K562 (cell line): ENCODE data around the gene TRIO. TPM values are rescaled to one million over a fixed set of nuclear protein-coding genes. Genes with fewer than 3 reads are reported as not detected.

Experiments used
- ATAC-seq: fragments of 200-7000 bp; cut with Tn5 transposase; 3 replicates; pipeline ENCODE4 v1.9.1; 2020; ENCODE audit warnings: moderate library complexity
- BruUV-seq: library from RNA; stranded (reverse); fragments of 400-500 nt; replicated peaks from 2 replicates; lab custom pipeline; 2021; lab: Mats Ljungman, UMichigan
- CTCF ChIA-PET: fragments of 300-600 bp; formaldehyde crosslinking; extraction: SDS; loops from one replicate; lab custom pipeline; 2021; ENCODE audit warnings: low intra/inter-chr PET ratio; lab: Yijun Ruan, JAX
- POLR2A ChIA-PET: fragments of 300-600, 350-650 bp; sonication (Branson Sonifier 250); formaldehyde crosslinking; extraction: SDS; loops from one replicate; lab custom pipeline; 2021; ENCODE audit warnings: antibody characterized with exemption, inconsistent platforms; lab: Yijun Ruan, JAX
- DNase-seq, 4 experiments: peaks; one replicate each; pipeline versions ENCODE4 v3.0.0 to v3.0.0-alpha.2; 2011 to 2018; ENCODE audit warnings: low spot score in 3 of 4, mixed read lengths in 3 of 4; ENCODE audit errors: extremely low read depth in 1 of 4
- FAIRE-seq: peaks from 2 replicates; lab custom pipeline; 2011; peaks lifted over from hg19 to GRCh38; lab: Jason Lieb, UNC
- H2AFZ ChIP-seq: 2 replicates; pipeline ENCODE4 v1.6.0; 2011; ENCODE audit warnings: low read depth, low read length, control low read depth, inconsistent platforms
- H3K27ac ChIP-seq: fragments of 200-600 bp; 3 replicates; pipeline ENCODE4 v1.8.0; 2011; ENCODE audit warnings: low read depth, mild to moderate bottlenecking, control low read depth, inconsistent platforms, low read length, moderate library complexity, mixed read lengths; ENCODE audit errors: extremely low read depth
- H3K27me3 ChIP-seq, 2 experiments: fragments of 300-600 bp in 1 of 2; 2 replicates in 1 of 2; 3 replicates in 1 of 2; pipeline versions ENCODE4 v1.6.0 to v1.8.0; 2011; ENCODE audit warnings: inconsistent platforms in 2 of 2, low read length in 2 of 2, mild to moderate bottlenecking in 1 of 2, mixed read lengths in 1 of 2, moderate library complexity in 1 of 2; ENCODE audit not compliant: control insufficient read depth in 2 of 2, insufficient read depth in 2 of 2
- H3K36me3 ChIP-seq: fragments of 300-600 bp; 3 replicates; pipeline ENCODE4 v1.8.0; 2011; ENCODE audit warnings: mild to moderate bottlenecking, low read length, inconsistent platforms; ENCODE audit not compliant: control insufficient read depth, insufficient read depth
- H3K4me1 ChIP-seq, 2 experiments: fragments of 200-600 bp in 1 of 2; replicated peaks in 1 of 2; 2 replicates in 1 of 2; 3 replicates in 1 of 2; pipeline versions ENCODE4 v1.5.1 to v1.8.0; 2011; ENCODE audit warnings: inconsistent platforms in 2 of 2, low read length in 2 of 2, mild to moderate bottlenecking in 1 of 2, mixed read lengths in 1 of 2, moderate library complexity in 1 of 2; ENCODE audit not compliant: control insufficient read depth in 2 of 2, insufficient read depth in 2 of 2
- H3K4me2 ChIP-seq: 2 replicates; pipeline ENCODE4 v1.6.1; 2011; ENCODE audit warnings: low read length, control low read depth, inconsistent platforms, mixed read lengths; ENCODE audit not compliant: insufficient read depth
- H3K4me3 ChIP-seq: fragments of 200-600 bp; sonication (generic), shearing (Covaris generic); 2 replicates; pipeline ENCODE4 v1.5.1; 2016; ENCODE audit warnings: control low read depth, inconsistent platforms
- H3K79me2 ChIP-seq: fragments of 200-600 bp; 3 replicates; pipeline ENCODE4 v1.8.0; 2011; ENCODE audit warnings: low read length, inconsistent platforms; ENCODE audit not compliant: control insufficient read depth, insufficient read depth
- H3K9ac ChIP-seq, 2 experiments: 2 replicates each; pipeline versions ENCODE4 v1.6.0 to v1.6.1; 2011; ENCODE audit warnings: low read depth in 2 of 2, low read length in 2 of 2, control low read depth in 1 of 2, inconsistent platforms in 1 of 2, mild to moderate bottlenecking in 1 of 2, mixed read lengths in 1 of 2; ENCODE audit not compliant: insufficient read depth in 1 of 2
- H3K9me1 ChIP-seq: one replicate; pipeline ENCODE4 v1.6.0; 2011; ENCODE audit warnings: inconsistent platforms, mild to moderate bottlenecking, low read length, moderate library complexity; ENCODE audit not compliant: control insufficient read depth, insufficient read depth
- H3K9me3 ChIP-seq: replicated peaks from 2 replicates; pipeline ENCODE4 v1.5.1; 2011; ENCODE audit warnings: low read depth, low read length, inconsistent platforms; ENCODE audit not compliant: control insufficient read depth, insufficient read depth
- H4K20me1 ChIP-seq: replicated peaks from 2 replicates; pipeline ENCODE4 v1.6.1; 2011; ENCODE audit warnings: low read length, inconsistent platforms, mixed read lengths; ENCODE audit not compliant: control insufficient read depth, insufficient read depth
- CHD7 ChIP-seq: fragments of 200-600 bp; sonication (generic); IDR thresholded peaks from one replicate; pipeline ENCODE4 v1.6.1; 2012; ENCODE audit warnings: mild to moderate bottlenecking, low read depth, low read length, inconsistent platforms
- E2F3 ChIP-seq: fragments of 250-450 bp; sonication (Bioruptor Pico); IDR thresholded peaks from 2 replicates; pipeline ENCODE4 v1.4.0; 2020; ENCODE audit warnings: mild to moderate bottlenecking
- FOS ChIP-seq: IDR thresholded peaks from 3 replicates; pipeline ENCODE4 v1.6.1; 2011; ENCODE audit not compliant: insufficient read length; ENCODE audit errors: extremely low read depth
- GATAD2B ChIP-seq: fragments of 450-650 bp; IDR thresholded peaks from 2 replicates; pipeline ENCODE4 v1.6.1; 2017; ENCODE audit warnings: mild to moderate bottlenecking, borderline replicate concordance
- KDM5B ChIP-seq: fragments of 200-600 bp; sonication (generic); IDR thresholded peaks from 2 replicates; pipeline ENCODE4 v1.6.1; 2012; ENCODE audit warnings: low read depth, mild to moderate bottlenecking, moderate library complexity, low read length, control low read depth, inconsistent platforms; ENCODE audit not compliant: insufficient replicate concordance
- NCOA6 ChIP-seq: fragments of 450-650 bp; IDR thresholded peaks from 2 replicates; pipeline ENCODE4 v1.6.1; 2017; ENCODE audit warnings: mild to moderate bottlenecking
- PHF8 ChIP-seq: fragments of 200-600 bp; sonication (generic); IDR thresholded peaks from 2 replicates; pipeline ENCODE4 v1.6.1; 2012; ENCODE audit warnings: mixed run types, mild to moderate bottlenecking, inconsistent platforms, low read length, moderate library complexity, borderline replicate concordance
- POLR3A ChIP-seq: IDR thresholded peaks from 2 replicates; pipeline ENCODE4 v1.6.1; 2011; ENCODE audit warnings: borderline replicate concordance, mild to moderate bottlenecking, moderate library complexity; ENCODE audit not compliant: insufficient read length, insufficient read depth; ENCODE audit errors: extremely low read depth
- PURB ChIP-seq: sonication (generic); formaldehyde crosslinking; IDR thresholded peaks from 2 replicates; pipeline ENCODE4 v1.9.0; 2021; ENCODE audit warnings: low read depth, mild to moderate bottlenecking, missing genetic modification reagents
- SMARCA5 ChIP-seq: fragments of 450-650 bp; IDR thresholded peaks from 2 replicates; pipeline ENCODE4 v1.6.1; 2016
- SP2 ChIP-seq: IDR thresholded peaks from 2 replicates; pipeline ENCODE4 v1.6.1; 2011; ENCODE audit warnings: mild to moderate bottlenecking, low read depth, low read length, moderate library complexity; ENCODE audit not compliant: poor library complexity, severe bottlenecking; ENCODE audit errors: extremely low read depth
- ZNF124 ChIP-seq: sonication (generic); formaldehyde crosslinking; IDR thresholded peaks from 2 replicates; pipeline ENCODE4 v1.8.1; 2022; ENCODE audit warnings: missing genetic modification reagents
- ZNF445 ChIP-seq: fragments of 250-450 bp; sonication (Bioruptor Pico); IDR thresholded peaks from 2 replicates; pipeline ENCODE4 v1.4.0; 2020; ENCODE audit warnings: low read depth, mild to moderate bottlenecking, moderate library complexity
- ZNF583 ChIP-seq: fragments of 250-450 bp; sonication (Bioruptor Pico); IDR thresholded peaks from 2 replicates; pipeline ENCODE4 v1.4.0; 2020
- WGBS: fragments of 100-300 bp; shearing (Covaris generic); methylation state at CpG from one replicate; pipeline ENCODE4 v1.1.6; 2016; ENCODE audit warnings: low coverage, mixed read lengths; ENCODE audit not compliant: insufficient coverage; ENCODE audit errors: missing lambda C conversion rate; 5-methylcytosine and 5-hydroxymethylcytosine counted together
- in situ Hi-C: fragments of 300-500 bp; cut with MboI; formaldehyde crosslinking; loops from 4 replicates; pipeline ENCODE4 v1.15.0; 2018; ENCODE audit warnings: inconsistent platforms, mixed read lengths
- intact Hi-C: fragments of 100-400 bp; cut with micrococcal nuclease; formaldehyde crosslinking; loops from 2 replicates; pipeline ENCODE4 v1.14.2; 2022
- polyA plus RNA-seq, 8 experiments: library from polyadenylated mRNA; depleted of rRNA in 4 of 8; stranded (reverse) in 5 of 8; unstranded in 3 of 8; fragments of >200 nt; fragmentation: Nextera tagmentation in 2 of 8; fragmentation: Illumina TruSeq in 1 of 8; extraction: Ambion mirVana in 2 of 8; extraction: Trizol in 1 of 8; gene quantifications; 2 replicates each; pipeline versions ENCODE4 v1.2.1 to v1.2.3, GENCODE V29; 2011 to 2014; ENCODE audit warnings: inconsistent platforms in 1 of 8, missing spikeins in 1 of 8
- total RNA-seq, 7 experiments: library from RNA; depleted of rRNA in 6 of 7; stranded (reverse); fragments of >200 nt in 6 of 7; fragmentation: Illumina TruSeq in 2 of 7; extraction: Trizol in 2 of 7; gene quantifications; 2 replicates each; pipeline versions ENCODE4 v1.2.1 to v1.2.3, GENCODE V29; 2011 to 2021; ENCODE audit warnings: low replicate concordance in 1 of 7

TRIO gene
- total and polyA plus RNA-seq, 9 of the 15 experiments (the other 6 are each of a cell fraction or from before 2014, with no cell fraction given): 0.24 to 5.0 (median 1.1) TPM

GRCh38 chr5:14370386-14370785 lies 227.2 kb downstream of the TRIO start:
- no peaks in the 10 kb centered on the region for H3K9me1 ChIP-seq
- H3K27ac ChIP-seq: no peak overlapping the region
- no peak overlapping the region for H2AFZ ChIP-seq
- no peaks in the 10 kb centered on the region for H3K36me3 ChIP-seq
- H3K9me3 ChIP-seq: no peaks in the 10 kb centered on the region
- no TSS peak for BruUV-seq
- no peak for ATAC-seq
- DNase-seq: no peak
- H3K79me2 ChIP-seq: no peaks in the 10 kb centered on the region
- peaks cover 0 to 22% of the 10 kb centered on the region in 2 experiments; a peak in 2 of 5 replicates for H3K27me3 ChIP-seq
- ChIA-PET POLR2A (no interaction called here), CTCF (no interaction called here)
- in situ Hi-C loops (no loop called here), intact Hi-C loops (no loop called here)
- 12% methylated on average over 5 of the region's 5 CpGs for WGBS
- no peak for FAIRE-seq
- no peak overlapping the region for H3K9ac ChIP-seq
- no peak overlapping the region for H3K4me3 ChIP-seq
- H4K20me1 ChIP-seq: no peaks in the 10 kb centered on the region
- H3K4me1 ChIP-seq: no peaks in the 10 kb centered on the region
- H3K4me2 ChIP-seq: no peak overlapping the region
- no peak for TF ChIP-seq ZNF583 (CRISPR knock-in tag)
- no peak for TF ChIP-seq ZNF124 (CRISPR knock-in tag)
- no peak for TF ChIP-seq ZNF445 (CRISPR knock-in tag)
- TF ChIP-seq CHD7: no peak
- TF ChIP-seq KDM5B: no peak
- no peak for TF ChIP-seq NCOA6
- no peak for TF ChIP-seq PURB
- no peak for TF ChIP-seq FOS
- TF ChIP-seq E2F3 (CRISPR knock-in tag): no peak
- TF ChIP-seq SP2: no peak
- no peak for TF ChIP-seq SMARCA5
- no peak for TF ChIP-seq PHF8
- no peak for TF ChIP-seq POLR3A
- TF ChIP-seq GATAD2B: no peak
